GM18502 (cell line): Measurements from ENCODE around the gene HBG2.
"Not testable (repeated sequence)": the region's sequence is repeated elsewhere in the genome, so short reads cannot be mapped to it uniquely, and the experiment has no call there.

ENCODE experiments used
- ATAC-seq: cut with Tn5 transposase; IDR thresholded peaks from one replicate; pipeline ENCODE4 v1.9.1; 2021; ENCODE audit warnings: mild to moderate bottlenecking; ENCODE audit not compliant: unreplicated experiment, poor library complexity

The HBG2 gene

DNA sequence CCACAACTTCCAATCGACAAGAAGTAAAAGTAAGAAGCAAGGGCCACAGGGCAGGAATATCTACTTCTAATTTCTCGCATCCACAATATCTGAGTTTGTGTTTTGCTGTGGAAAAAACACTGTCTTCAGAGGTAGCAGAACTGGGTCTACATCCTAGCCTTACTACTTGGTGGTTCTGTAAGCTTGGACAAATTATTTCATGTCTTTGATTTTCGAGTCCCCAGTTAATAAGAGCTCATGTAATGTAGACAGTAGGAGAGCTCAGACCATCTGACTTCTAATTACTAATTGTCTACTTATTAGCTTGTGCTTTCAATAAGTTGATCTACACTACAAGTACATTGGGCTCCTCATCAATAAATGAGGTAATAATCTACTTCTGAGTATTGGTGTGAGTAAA is 28.5 kb upstream of the HBG2 start:
- no peak for ATAC-seq

DNA sequence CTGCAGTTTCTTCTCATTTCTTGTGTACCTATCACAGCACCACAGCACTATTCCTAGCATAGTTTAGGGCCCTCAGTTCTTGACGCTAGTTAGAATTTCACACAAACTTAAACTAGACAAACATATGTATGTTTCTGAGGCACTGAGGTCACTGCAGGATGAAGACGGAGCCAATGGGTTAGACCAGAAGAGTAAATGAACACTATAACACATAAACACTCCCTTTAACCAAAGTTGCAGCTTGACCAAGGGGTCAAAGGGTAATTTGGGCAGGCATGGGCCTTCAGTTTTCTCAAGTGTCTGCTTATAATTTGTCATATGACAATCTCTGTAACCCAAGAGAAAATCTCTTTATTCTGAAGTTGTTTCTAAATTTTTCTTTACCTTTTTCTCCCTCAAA is 28.0 kb upstream of the HBG2 start:
- ATAC-seq, result no peak

DNA sequence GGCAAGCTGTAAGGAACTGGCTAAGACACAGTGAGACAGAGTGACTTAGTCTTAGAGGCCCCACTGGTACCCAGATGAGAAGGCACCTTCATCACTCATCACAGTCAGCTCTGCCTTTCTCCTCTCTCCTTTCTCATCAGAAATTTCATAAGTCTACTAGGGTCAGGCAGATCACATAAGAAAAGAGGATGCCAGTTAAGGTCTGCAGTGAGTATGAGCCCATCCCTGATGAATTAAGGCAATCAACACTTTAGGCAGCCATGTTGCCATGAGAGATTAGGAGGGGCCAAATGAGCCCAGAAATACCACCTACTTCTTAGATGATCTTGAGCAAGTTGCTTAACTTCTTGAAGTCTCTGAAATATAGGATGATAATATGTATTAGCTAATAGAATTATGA is 27.0 kb upstream of the HBG2 start:
- no peak for ATAC-seq

DNA sequence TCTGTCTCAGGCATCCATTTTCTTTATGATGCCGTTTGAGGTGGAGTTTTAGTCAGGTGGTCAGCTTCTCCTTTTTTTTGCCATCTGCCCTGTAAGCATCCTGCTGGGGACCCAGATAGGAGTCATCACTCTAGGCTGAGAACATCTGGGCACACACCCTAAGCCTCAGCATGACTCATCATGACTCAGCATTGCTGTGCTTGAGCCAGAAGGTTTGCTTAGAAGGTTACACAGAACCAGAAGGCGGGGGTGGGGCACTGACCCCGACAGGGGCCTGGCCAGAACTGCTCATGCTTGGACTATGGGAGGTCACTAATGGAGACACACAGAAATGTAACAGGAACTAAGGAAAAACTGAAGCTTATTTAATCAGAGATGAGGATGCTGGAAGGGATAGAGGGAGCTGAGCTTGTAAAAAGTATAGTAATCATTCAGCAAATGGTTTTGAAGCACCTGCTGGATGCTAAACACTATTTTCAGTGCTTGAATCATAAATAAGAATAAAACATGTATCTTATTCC is 26.1 kb upstream of the HBG2 start:
- peak; percentile 95 for ATAC-seq

DNA sequence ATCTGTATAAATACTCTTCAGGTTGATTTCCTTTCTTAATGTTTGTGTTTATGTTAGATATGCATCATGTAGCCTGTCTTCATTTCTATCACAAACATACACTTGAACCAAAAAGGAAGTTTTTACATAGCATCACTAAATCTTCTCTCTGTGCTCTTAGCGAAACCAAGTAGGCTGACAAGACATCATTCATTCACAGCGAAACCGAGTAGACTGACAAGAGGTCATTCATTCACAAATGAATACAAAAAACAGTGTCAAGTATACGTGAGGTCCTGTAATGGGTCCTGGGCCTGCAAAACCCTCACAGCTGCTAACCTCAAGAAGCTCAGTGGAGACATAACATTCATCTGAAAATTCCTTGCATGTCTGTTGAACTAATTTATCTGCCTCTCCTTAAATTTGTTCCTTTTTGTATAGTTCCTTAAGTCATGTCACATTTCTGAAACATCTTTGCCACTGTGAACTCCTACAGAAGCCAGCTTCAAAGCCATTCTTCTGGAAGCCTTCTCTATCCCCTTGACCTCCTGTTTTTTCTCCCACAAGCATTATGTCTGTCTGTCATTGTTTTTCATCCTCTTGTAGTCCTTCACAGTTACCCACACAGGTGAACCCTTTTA is 25.0 kb upstream of the HBG2 start:
- no peak for ATAC-seq

DNA sequence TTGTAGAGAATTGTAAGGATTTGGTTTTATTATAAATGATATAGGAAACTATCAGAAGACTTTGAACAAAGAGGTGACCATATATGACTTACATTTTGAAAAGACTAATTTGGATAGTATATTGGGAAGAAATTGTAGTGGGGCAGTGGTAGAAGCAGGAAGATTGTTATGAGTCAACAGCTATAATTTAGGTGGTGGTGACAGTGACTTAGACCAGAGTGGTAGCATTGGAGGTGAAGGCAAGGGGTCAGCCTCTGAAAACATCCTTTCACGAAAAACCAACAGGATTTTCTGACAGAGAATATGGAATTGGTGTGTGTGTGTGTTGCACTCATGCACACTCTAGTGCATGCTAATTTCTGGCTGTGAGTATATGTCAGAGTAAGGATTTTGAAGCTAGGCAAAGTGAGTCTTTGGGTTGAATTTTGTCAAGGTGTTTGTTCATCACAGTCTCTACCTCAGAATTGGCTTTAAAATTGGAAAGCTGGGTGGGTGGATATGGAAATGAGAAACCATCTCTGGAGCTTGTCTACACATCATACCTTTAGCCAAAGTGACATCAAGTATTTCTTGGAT is 23.3 kb upstream of the HBG2 start:
- ATAC-seq, result peak; percentile 63

DNA sequence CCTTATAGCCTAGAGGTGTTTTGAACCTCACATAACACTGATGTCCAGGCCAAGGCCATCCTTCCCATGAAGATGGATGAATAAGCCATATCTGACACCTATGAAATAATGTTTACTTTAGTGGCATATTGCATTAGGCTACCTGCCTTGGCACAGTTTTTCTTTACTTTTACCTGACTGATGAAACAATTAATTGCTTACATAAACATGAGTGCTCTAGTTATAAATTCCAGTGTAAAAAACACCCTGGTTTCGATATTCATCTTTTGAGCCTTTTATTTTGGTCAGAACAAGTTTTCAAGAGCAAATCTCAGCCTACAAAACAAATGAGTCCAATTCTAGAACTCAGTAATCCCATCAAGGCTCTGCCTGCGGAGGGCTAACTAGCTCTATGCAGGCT is 22.1 kb upstream of the HBG2 start:
- ATAC-seq, result no peak

DNA sequence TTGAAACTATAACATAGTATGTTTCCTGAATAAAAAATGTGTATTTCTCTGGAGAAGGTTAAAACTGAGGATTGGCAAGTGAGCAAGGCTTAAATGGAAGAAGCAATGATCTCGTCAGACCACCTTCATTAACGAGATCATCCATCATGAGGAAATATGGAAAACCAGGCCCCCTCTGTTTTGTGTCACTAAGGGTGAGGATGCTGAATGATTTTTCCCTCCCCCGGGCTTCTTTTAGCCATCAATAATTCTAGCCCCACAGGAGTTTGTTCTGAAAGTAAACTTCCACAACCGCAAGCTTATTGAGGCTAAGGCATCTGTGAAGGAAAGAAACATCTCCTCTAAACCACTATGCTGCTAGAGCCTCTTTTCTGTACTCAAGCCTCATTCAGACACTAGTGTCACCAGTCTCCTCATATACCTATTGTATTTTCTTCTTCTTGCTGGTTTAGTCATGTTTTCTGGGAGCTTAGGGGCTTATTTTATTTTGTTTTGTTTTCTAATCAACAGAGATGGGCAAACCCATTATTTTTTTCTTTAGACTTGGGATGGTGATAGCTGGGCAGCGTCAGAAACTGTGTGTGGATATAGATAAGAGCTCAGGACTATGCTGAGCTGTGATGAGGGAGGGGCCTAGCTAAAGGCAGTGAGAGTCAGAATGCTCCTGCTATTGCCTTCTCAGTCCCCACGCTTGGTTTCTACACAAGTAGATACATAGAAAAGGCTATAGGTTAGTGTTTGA is 21.0 kb upstream of the HBG2 start:
- ATAC-seq, result no peak

DNA sequence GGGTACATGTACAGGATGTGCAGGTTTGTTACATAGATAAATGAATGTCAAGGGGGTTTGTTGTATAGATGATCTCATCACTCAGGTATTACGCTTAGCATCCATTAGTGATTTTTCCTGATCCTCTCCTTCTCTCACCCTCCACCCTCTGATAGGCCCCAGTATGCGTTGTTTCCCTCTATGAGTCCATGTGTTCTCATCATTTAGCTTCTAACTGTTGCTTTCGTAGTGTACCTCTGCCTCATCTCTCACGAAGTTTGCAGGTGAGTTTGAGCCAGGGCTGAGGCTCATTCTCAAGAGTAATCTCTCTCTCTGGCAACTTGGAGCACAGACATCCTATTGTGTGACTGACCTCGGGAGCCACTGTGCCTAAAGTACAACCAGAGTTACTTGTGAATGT is 19.8 kb upstream of the HBG2 start:
- ATAC-seq, result no peak

DNA sequence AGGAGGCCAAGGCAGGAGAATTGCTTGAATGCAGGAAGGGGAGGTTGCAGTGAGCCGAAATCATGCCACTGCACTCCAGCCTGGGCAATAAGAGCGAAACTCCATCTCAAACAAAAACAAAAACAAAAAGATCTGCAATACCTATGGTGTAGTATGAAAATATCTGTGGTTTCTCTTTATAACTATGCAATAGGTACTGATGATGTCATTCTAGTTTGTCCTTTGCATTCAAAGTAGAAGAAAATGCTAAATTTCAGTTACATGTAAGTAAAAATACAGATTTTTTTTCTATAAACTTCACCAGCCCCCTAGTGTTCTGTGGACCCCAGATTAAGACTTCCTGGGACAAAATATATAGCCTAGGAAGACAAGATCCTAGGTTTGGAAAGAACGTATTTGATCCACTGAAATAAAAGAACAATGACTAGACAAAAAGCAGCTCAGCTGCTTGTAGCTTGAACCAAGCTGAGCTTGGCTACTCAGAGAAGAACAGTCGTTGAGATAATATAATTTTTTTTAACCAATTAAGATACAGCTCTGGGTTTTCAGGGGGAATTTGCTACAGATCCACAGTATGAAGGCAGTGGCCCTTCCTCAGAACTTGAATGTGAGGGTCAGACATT is 17.9 kb upstream of the HBG2 start:
- ATAC-seq, result no peak

DNA sequence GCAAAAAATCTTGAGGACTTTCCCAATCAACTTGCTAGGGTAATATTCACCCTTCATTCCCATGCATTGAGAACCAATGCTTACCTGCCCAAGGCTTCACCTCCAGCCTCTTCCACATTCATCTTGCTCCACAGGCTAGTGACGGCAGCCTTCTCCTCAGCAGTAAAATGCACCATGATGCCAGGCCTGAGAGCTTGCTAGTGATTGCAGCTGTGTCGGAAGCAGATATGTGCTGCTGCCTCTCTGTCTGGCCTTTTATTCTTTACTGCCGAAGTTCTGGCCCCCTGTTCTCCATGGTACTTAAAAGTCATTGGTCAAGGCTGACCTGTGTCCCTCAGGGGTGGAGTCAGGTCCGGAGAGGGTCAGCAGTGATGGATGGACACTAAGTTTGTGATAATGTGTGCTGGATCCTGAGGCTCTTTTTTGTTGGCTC is 15.2 kb upstream of the HBG2 start, which contains the start of gene HBE1:
HBE1 (minus strand) TSS at position 231 of the 433 bp plus-strand sequence; CDS start at position 176, 55 bp downstream.
- no peak for ATAC-seq

DNA sequence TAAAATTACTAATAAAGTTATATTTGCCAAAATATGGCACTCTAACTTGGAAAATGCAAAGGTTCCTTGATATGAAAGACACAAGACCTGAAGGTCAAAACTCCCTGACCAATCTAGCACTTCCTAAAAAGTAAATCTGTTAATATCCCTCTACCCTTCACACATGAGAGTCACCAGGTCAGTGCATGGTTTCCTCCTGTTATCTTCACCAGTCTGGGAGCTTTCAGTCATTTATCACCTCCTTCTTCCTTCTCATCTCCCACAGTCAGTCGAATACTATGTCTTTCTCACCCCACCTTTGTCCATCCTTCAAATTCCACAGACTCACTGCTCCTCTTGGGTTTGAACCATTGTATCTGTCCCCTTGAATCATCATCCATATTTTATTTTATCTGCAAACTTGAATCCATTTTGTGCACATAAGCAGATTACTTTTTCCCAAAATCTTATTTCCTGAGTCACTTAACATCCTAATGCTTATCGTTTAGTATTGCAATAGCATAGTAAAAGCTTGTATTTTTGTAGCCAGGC is 12.5 kb upstream of the HBG2 start:
- ATAC-seq, result no peak

DNA sequence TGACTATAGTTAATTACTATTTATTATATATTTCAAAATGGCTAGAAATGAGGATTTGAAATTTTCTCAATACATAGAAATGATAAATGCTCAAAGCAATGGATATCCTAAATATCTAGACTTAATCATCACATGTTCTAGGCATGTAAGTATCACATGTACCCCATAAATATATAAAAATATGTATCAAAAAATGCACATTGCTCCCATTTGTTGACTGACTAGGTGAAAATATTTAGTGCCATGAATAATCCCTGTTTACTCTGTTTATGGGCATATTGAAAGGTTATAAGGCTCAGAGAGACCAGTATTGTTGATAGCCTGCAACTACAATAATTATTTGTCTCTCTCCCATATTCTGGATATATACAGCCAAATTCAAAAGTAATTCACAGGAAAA is 12.0 kb upstream of the HBG2 start:
- no peak for ATAC-seq

DNA sequence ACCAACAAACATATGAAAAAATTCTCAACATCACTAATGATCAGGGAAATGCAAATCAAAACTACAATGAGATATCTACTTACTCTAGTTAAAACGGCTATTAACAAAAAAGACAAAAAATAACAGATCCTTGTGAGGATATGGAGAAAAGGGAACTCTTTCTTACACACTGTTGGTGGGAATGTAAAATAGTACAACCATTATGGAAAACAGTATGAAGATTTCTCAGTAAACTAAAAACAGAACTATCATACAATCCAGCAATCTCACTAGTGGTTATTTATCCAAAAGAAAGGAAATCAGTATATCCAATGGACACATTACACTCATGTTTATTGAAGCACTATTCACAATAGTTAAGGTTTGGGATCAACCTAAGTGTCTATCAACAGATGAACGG is 11.3 kb upstream of the HBG2 start:
- no peak for ATAC-seq

DNA sequence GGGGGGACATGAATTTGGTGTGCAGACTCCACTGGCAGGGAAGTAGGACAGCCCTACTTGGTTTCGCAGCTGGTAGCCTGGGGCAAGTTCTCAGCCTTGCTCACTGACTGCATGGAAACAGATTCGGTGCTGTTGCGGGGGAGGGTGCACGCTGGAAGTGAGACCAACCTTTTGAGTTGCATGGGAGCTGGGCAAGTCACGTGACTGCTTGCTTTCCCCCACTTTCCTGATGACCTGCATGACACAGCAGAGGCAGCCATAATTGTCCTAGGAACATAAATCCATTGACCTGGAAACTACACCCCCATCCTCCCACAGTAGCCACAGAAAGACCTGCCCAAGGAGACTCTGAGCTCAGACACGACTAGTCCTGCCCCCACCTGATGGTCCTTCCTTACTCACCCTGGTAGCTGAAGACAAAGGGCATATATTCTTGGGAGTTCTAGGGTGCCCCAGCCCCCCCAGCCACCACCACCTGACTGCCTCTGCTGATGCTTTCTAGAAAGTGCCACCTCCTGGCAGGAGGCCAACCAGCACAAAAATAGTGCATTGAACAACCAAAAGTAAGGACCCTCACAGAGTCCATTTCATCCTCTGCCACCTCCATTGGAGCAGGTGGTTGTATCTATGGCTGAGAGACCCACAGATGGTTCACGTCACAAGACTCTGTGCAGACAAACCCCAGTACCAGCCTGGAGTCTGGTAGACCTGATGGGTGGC is 4.1 kb upstream of the HBG2 start:
- no peak for ATAC-seq

DNA sequence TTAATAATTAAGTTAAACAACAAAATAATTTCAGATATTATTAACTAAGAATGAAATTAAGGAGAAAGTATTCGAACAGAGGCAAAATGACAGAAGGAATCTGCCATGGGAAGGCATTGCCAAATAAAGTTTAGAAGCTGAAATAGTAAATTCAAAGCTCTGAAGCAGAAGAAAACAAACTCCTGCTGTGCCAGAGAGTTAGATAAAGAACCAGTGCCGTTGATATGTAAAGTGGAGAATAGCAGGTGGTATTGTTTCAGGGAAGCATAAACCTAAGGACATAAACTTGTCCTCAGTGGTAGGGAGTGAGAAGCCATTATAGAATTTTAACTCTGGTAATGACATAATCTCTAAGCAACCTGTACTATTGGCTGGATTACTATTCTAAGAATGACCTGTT is 2.7 kb upstream of the HBG2 start:
- ATAC-seq, result no peak

DNA sequence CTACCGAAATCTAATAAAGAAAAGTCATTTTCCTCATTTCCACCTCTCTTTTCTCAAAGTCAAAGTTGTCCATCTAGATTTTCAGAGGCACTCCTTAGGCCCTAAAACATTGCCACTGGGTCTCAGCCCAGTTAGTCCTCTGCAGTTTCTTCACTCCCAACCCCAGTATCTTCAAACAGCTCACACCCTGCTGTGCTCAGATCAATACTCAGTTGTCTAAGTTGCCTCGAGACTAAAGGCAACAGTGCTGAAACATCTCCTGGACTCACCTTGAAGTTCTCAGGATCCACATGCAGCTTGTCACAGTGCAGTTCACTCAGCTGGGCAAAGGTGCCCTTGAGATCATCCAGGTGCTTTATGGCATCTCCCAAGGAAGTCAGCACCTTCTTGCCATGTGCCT is 558 bp downstream of the HBG2 start:
- ATAC-seq, result not testable (repeated sequence)

DNA sequence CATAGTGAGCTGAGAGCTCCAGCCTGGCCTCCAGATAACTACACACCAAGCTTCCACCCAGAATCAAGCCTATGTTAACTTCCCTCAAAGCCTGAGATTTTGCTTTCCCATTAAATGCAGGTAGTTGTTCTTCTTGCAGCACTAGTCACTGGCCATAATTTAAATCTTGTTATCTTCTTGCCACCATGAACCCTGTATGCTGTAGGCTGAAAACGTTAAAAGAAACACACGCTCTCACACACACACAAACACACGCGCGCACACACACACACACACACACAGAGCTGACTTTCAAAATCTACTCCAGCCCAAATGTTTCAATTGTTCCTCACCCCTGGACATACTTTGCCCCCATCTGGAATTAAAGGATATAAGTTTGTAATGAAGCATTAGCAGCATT is 1.1 kb downstream of the HBG2 start:
- not testable (repeated sequence) for ATAC-seq

DNA sequence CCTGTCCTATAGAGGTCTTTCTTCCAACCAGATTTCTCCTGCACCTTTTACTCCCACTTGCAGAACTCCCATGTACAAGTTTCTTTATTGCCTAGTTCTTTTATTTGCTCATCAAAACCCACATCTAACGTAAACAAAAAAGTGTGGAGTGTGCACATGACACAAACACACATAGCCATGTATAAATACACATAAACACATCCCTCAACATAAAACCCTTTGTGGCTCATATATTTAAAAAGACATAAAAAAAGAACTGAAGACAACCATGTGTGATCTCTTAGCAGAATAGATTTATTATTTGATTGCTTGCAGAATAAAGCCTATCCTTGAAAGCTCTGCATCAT is 1.7 kb downstream of the HBG2 start:
- no peak for ATAC-seq

DNA sequence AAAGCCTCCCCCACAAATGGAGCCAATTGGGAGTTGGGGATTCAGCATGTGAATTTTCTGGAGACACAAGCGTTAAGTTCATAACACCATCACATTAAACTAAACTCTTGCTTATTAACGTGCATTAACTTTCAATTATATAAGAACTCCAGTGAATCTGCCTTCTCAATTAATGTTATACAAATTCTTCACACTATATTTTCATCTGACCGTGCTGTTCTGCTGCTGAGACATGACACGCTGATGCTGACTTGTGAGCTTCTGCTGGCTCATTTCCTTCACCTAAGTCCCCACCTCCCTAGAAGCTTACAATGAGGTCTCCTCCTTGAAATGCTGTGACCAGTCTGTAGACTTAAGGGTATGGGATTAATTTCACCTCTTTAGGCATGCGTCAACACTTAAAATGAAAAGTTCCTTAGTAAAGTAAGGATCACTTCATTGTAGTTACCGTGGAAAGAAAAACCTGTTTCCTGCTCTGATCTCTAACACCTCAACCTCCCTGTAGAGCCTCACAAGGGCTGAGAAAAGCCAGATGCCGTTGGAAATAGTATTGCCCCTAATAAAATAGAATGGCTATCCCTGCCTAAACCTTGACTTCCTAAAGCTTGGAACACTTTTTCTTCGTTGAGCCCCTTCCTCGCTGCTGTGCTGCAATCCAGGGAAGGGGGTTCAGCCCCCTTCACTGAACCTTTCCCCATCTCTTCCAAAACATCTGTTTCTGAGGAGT is 2.2 kb downstream of the HBG2 start:
- no peak for ATAC-seq
